Keratinocyte (primary cell): ENCODE results near the gene TMEM132D. TPM values are rescaled to one million over a fixed set of nuclear protein-coding genes. Genes with fewer than 3 reads are reported as not detected.

Experiments
- DNase-seq: peaks from one replicate; pipeline ENCODE4 v3.0.0-alpha.2; 2011; ENCODE audit warnings: low read depth, missing footprints, low spot score
- FAIRE-seq: peaks from 2 replicates; lab custom pipeline; 2011; peaks lifted over from hg19 to GRCh38; lab: Jason Lieb, UNC
- H2AFZ ChIP-seq: 2 replicates; pipeline ENCODE4 v1.6.0; 2012; ENCODE audit warnings: low read length, control low read depth, inconsistent platforms; ENCODE audit not compliant: control insufficient read depth
- H3K27ac ChIP-seq: 2 replicates; pipeline ENCODE4 v1.5.1; 2011; ENCODE audit warnings: low read length; ENCODE audit not compliant: control insufficient read depth, insufficient read depth
- H3K27me3 ChIP-seq: 3 replicates; pipeline ENCODE4 v1.6.0; 2011; ENCODE audit warnings: low read length; ENCODE audit not compliant: control insufficient read depth, insufficient read depth; ENCODE audit errors: extremely low read depth
- H3K36me3 ChIP-seq, 2 experiments: 2 replicates in 1 of 2; 3 replicates in 1 of 2; pipeline ENCODE4 v1.5.1; 2011; ENCODE audit warnings: low read length in 2 of 2, mild to moderate bottlenecking in 1 of 2; ENCODE audit not compliant: control insufficient read depth in 2 of 2, insufficient read depth in 2 of 2; ENCODE audit errors: extremely low read depth in 1 of 2
- H3K4me1 ChIP-seq: 3 replicates; pipeline ENCODE4 v1.5.1; 2011; ENCODE audit warnings: low read length; ENCODE audit not compliant: control insufficient read depth, insufficient read depth; ENCODE audit errors: extremely low read depth
- H3K4me2 ChIP-seq: 3 replicates; pipeline ENCODE4 v1.6.0; 2011; ENCODE audit warnings: low read depth, low read length; ENCODE audit not compliant: control insufficient read depth, insufficient read depth; ENCODE audit errors: extremely low read depth
- H3K4me3 ChIP-seq, 3 experiments: fragments of 200-600 bp in 1 of 3; sonication (generic) in 1 of 3; 2 replicates in 2 of 3; 3 replicates in 1 of 3; pipeline ENCODE4 v1.5.1; 2011 to 2016; ENCODE audit warnings: low read length in 3 of 3, mild to moderate bottlenecking in 3 of 3, control low read depth in 2 of 3, inconsistent platforms in 1 of 3, low read depth in 1 of 3, mixed read lengths in 1 of 3, mixed run types in 1 of 3, moderate library complexity in 1 of 3; ENCODE audit not compliant: control insufficient read depth in 2 of 3, insufficient read depth in 2 of 3; ENCODE audit errors: extremely low read depth in 1 of 3
- H3K79me2 ChIP-seq: 2 replicates; pipeline ENCODE4 v1.6.0; 2012; ENCODE audit warnings: low read length; ENCODE audit not compliant: control insufficient read depth, insufficient read depth
- H3K9ac ChIP-seq: 3 replicates; pipeline ENCODE4 v1.6.0; 2011; ENCODE audit warnings: low read length; ENCODE audit not compliant: control insufficient read depth, insufficient read depth; ENCODE audit errors: extremely low read depth
- H3K9me1 ChIP-seq: 3 replicates; pipeline ENCODE4 v1.6.0; 2011; ENCODE audit warnings: low read length; ENCODE audit not compliant: control insufficient read depth, insufficient read depth; ENCODE audit errors: extremely low read depth
- H3K9me3 ChIP-seq: 2 replicates; pipeline ENCODE4 v1.5.1; 2012; ENCODE audit warnings: low read depth, low read length; ENCODE audit not compliant: control insufficient read depth
- H4K20me1 ChIP-seq: 3 replicates; pipeline ENCODE4 v1.6.0; 2011; ENCODE audit warnings: low read length; ENCODE audit not compliant: control insufficient read depth, insufficient read depth; ENCODE audit errors: extremely low read depth
- CTCF ChIP-seq, 3 experiments: IDR thresholded peaks in 1 of 3; conservative IDR thresholded peaks in 1 of 3; optimal IDR thresholded peaks in 1 of 3; 2 replicates in 2 of 3; 3 replicates in 1 of 3; pipeline versions ENCODE3 to v1.5.1; 2011; ENCODE audit warnings: low read length in 3 of 3, mild to moderate bottlenecking in 3 of 3, moderate library complexity in 2 of 3, control low read depth in 1 of 3, inconsistent platforms in 1 of 3; ENCODE audit not compliant: insufficient read depth in 2 of 3; ENCODE audit errors: extremely low read depth in 1 of 3
- EZH2 ChIP-seq: IDR thresholded peaks from one replicate; pipeline ENCODE4 v1.6.1; 2012; ENCODE audit warnings: inconsistent platforms, mild to moderate bottlenecking, low read length, moderate library complexity
- dilution Hi-C: fragments of 300-500 bp; cut with MboI; formaldehyde crosslinking; loops from one replicate; pipeline ENCODE4 v1.7.0; 2020; ENCODE audit warnings: low sequenced_read_pairs; ENCODE audit not compliant: extremely low pct_ligation_motif_present
- polyA plus RNA-seq, 5 experiments: library from polyadenylated mRNA; depleted of rRNA in 3 of 5; stranded (reverse) in 3 of 5; stranded (forward) in 1 of 5; unstranded in 1 of 5; fragments of >200 nt; gene quantifications; 1 replicate in 1 of 5; 2 replicates in 3 of 5; 3 replicates in 1 of 5; pipeline versions ENCODE4 v1.2.1 to v1.2.3, GENCODE V29; 2011 to 2012; ENCODE audit warnings: missing spikeins in 2 of 5, low read depth in 1 of 5, low replicate concordance in 1 of 5

Gene TMEM132D
- polyA plus RNA-seq, 1 donor (not counting 4 experiments of a cell fraction or from before 2014, with no cell fraction given) = not detected

GRCh38 chr12:129821964-129822363 lies 81.9 kb downstream of the TMEM132D start:
- Histone ChIP-seq H3K9me3 (peaks cover 7% of the 10 kb centered on the region), H3K27me3 (no peaks in the 10 kb centered on the region), H2AFZ (no peak overlapping the region), H4K20me1 (no peaks in the 10 kb centered on the region), H3K4me3 (no peak overlapping the region), H3K9me1 (no peaks in the 10 kb centered on the region), H3K4me2 (no peak overlapping the region), H3K27ac (no peak overlapping the region), H3K9ac (no peak overlapping the region), H3K36me3 (no peaks in the 10 kb centered on the region), H3K79me2 (no peaks in the 10 kb centered on the region), H3K4me1 (no peaks in the 10 kb centered on the region)
- dilution Hi-C loops = no loop called here
- TF ChIP-seq CTCF (optimal IDR thresholded peaks at IDR 0.05 in 1 of 3, IDR thresholded peaks at IDR 0.05 in 1 of 3, conservative IDR thresholded peaks at IDR 0.05 in 1 of 3; ENCODE audit: extremely low read depth in 1 of 3, insufficient read depth in 2 of 3, low read length in 3 of 3) = no peak
- TF ChIP-seq EZH2 = no peak
- DNase-seq = no peak
- FAIRE-seq = no peak

GRCh38 chr12:129819391-129819790 lies 84.4 kb downstream of the TMEM132D start:
- no peak for TF ChIP-seq CTCF (optimal IDR thresholded peaks at IDR 0.05 in 1 of 3, IDR thresholded peaks at IDR 0.05 in 1 of 3, conservative IDR thresholded peaks at IDR 0.05 in 1 of 3; ENCODE audit: extremely low read depth in 1 of 3, insufficient read depth in 2 of 3, low read length in 3 of 3)
- no peak for TF ChIP-seq EZH2
- no peak for FAIRE-seq
- no peaks in the 10 kb centered on the region for H3K27me3 ChIP-seq

More at GRCh38 chr12:129819391-129819790, 84.4 kb downstream of the TMEM132D start:
- Histone ChIP-seq H3K4me1 (no peaks in the 10 kb centered on the region), H3K4me2 (no peak overlapping the region), H3K79me2 (no peaks in the 10 kb centered on the region), H3K9ac (no peak overlapping the region), H3K9me1 (no peaks in the 10 kb centered on the region), H3K4me3 (no peak overlapping the region), H2AFZ (no peak overlapping the region), H3K36me3 (no peaks in the 10 kb centered on the region), H3K27ac (no peak overlapping the region), H3K9me3 (peaks cover 7% of the 10 kb centered on the region), H4K20me1 (no peaks in the 10 kb centered on the region)
- DNase-seq = no peak
- dilution Hi-C loops = no loop called here
